Choroid plexus epithelial cell (primary cell): ENCODE measurements around the gene RCBTB2.
A peak's percentile ranks its signal among the peaks of the same experiment; 100 is the strongest.

Experiments used
- DNase-seq: peaks from one replicate; pipeline ENCODE4 v3.0.0-alpha.2; 2010; ENCODE audit warnings: low read depth
- H3K4me3 ChIP-seq: 2 replicates; pipeline ENCODE4 v1.5.1; 2011; ENCODE audit warnings: low read depth, mild to moderate bottlenecking, control low read depth, low read length, moderate library complexity
- TF ChIP-seq, protein P1 (sequence below): conservative IDR thresholded peaks from 2 replicates; pipeline ENCODE4 v1.5.1; 2011; ENCODE audit warnings: low read depth, mild to moderate bottlenecking, control low read depth, inconsistent platforms, low read length, moderate library complexity

Gene RCBTB2

GRCh38 chr13:48493066-48493765 lies 39.7 kb downstream of the RCBTB2 start:
- TF ChIP-seq, protein P1, sequence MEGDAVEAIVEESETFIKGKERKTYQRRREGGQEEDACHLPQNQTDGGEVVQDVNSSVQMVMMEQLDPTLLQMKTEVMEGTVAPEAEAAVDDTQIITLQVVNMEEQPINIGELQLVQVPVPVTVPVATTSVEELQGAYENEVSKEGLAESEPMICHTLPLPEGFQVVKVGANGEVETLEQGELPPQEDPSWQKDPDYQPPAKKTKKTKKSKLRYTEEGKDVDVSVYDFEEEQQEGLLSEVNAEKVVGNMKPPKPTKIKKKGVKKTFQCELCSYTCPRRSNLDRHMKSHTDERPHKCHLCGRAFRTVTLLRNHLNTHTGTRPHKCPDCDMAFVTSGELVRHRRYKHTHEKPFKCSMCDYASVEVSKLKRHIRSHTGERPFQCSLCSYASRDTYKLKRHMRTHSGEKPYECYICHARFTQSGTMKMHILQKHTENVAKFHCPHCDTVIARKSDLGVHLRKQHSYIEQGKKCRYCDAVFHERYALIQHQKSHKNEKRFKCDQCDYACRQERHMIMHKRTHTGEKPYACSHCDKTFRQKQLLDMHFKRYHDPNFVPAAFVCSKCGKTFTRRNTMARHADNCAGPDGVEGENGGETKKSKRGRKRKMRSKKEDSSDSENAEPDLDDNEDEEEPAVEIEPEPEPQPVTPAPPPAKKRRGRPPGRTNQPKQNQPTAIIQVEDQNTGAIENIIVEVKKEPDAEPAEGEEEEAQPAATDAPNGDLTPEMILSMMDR: no peak
- DNase-seq: no peak
- H3K4me3 ChIP-seq: no peak overlapping the region

DNA sequence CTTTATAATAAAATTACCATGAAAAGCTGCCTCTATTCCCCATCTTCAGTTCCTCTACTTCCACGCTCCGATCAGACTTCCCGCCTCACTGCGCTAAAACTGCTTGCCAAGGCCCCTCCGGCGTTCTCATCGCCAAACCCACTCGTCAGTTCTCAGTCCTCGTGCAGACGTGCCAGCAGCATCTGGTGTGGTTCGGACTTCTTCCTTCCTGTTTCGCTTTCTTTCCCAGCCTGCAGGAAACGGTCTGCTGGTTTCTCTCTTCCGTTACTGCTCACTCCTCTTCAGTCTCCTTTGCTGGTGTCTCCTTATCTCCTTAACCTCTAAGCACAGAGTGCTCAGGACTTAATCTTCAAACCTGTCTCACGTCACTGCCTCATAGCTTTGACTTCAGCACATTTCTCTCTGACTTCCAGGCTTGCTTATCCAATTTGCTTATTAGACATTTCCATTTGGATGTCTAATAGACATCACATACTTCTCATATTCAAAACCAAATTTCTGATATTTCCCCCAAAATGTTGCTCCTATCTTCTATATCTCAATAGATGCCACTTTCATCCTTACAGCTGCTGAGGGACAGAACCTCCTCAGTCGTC lies 40.3 kb downstream of the RCBTB2 start:
- no peak for DNase-seq
- H3K4me3 ChIP-seq: no peak overlapping the region
- TF ChIP-seq, protein P1: no peak

GRCh38 chr13:48492096-48492440 lies 40.8 kb downstream of the RCBTB2 start:
- DNase-seq: no peak
- TF ChIP-seq, protein P1: no peak
- H3K4me3 ChIP-seq: no peak overlapping the region

- H3K4me3 ChIP-seq: no peak overlapping the region
- TF ChIP-seq, protein P1: no peak
- peak; percentile 23 for DNase-seq
These were observed 41.3 kb downstream of the RCBTB2 start for GRCh38 chr13:48491423-48492095.

DNA sequence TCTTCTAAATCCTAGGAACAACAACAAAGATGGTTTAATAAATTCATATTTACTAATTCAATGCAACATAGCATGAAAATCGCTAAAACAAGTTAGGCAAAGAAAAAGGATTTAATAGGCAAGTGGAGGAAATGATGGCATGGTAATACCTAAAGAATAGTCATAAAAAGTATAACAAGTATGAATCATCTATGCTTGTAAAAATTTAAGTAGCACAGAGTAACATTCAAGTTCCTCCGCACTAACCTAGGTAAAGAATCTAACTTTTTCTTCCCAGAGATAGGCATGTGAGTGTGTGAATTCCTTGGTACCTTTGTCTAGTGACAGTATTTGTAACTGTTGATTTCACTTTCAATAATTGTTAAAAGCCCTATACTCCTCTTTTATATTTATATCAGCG lies 42.6 kb downstream of the RCBTB2 start:
- no peak for DNase-seq
- TF ChIP-seq, protein P1: no peak
- H3K4me3 ChIP-seq: no peak overlapping the region

GRCh38 chr13:48489666-48490065 lies 43.2 kb downstream of the RCBTB2 start:
- DNase-seq: no peak
- TF ChIP-seq, protein P1: no peak
- no peak overlapping the region for H3K4me3 ChIP-seq

DNA sequence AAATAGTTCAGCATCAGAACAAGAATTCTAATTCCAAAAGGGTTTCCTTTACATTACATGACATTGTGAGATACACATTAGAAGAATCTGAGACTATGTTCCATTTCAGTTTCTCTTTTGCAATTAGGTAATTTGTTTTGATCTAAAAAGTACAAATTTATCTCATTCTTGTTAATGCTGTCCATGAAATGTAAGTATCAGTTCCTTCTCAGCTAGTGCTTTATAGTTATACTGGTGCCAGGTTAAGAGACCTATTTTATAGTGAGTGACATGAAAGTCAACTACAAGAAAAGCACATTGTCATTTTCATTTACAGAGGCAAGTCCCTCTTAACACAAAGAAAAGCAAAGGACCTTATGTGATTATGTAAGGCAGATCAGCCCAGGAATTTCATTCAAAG lies 43.9 kb downstream of the RCBTB2 start:
- DNase-seq: no peak
- TF ChIP-seq, protein P1: no peak
- no peak overlapping the region for H3K4me3 ChIP-seq
